Right lobe of liver (tissue), 6 donors: ENCODE data around the gene P2RY11. TPM values are rescaled to one million over a fixed set of nuclear protein-coding genes. Genes with fewer than 3 reads are reported as not detected.

Experiments used
- ATAC-seq, 4 donors: fragments of 200-7000 bp; cut with Tn5 transposase; one replicate each; pipeline ENCODE4 v1.9.1; 2020; ENCODE audit warnings: mild to moderate bottlenecking in 4 of 4, moderate library complexity in 4 of 4
- DNase-seq, 3 donors: peaks; one replicate each; pipeline ENCODE4 v3.0.0-alpha.2; 2020
- H3K27ac ChIP-seq, 3 donors: fragments of 200-600 bp; one replicate each; pipeline ENCODE4 v1.8.0; 2022
- H3K27me3 ChIP-seq, 2 donors: fragments of 200-600 bp; one replicate each; pipeline ENCODE4 v1.8.0; 2022
- H3K36me3 ChIP-seq, 4 donors: fragments of 200-600 bp; sonication (generic) in 1 of 4; one replicate each; pipeline versions ENCODE4 v1.5.1 to v1.8.0; 2017 to 2022; ENCODE audit warnings: control low read depth in 1 of 4
- H3K4me1 ChIP-seq, 4 donors: fragments of 200-600 bp; sonication (generic) in 1 of 4; one replicate each; pipeline versions ENCODE4 v1.5.1 to v1.8.0; 2017 to 2022; ENCODE audit warnings: control low read depth in 1 of 4
- H3K4me3 ChIP-seq, 3 donors: fragments of 200-600 bp; one replicate each; pipeline ENCODE4 v1.8.0; 2022
- H3K9me3 ChIP-seq, 4 donors: fragments of 200-600 bp; sonication (generic) in 1 of 4; one replicate each; pipeline versions ENCODE4 v1.5.1 to v1.8.0; 2017 to 2022; ENCODE audit warnings: control low read depth in 1 of 4
- CTCF ChIP-seq, 4 donors: fragments of 200-600 bp in 3 of 4; fragments of 450-650 bp in 1 of 4; IDR thresholded peaks; one replicate each; pipeline versions ENCODE4 v1.5.1 to v1.8.0; 2016 to 2022; ENCODE audit warnings: antibody characterized with exemption in 4 of 4, mild to moderate bottlenecking in 2 of 4
- POLR2A ChIP-seq: fragments of 450-650 bp; IDR thresholded peaks from one replicate; pipeline ENCODE4 v1.6.1; 2017; ENCODE audit warnings: antibody characterized with exemption, mild to moderate bottlenecking
- WGBS: methylation state at CpG from one replicate; pipeline ENCODE4 v1.1.6; 2018; ENCODE audit warnings: low coverage, low lambda C conversion rate; ENCODE audit not compliant: insufficient coverage; ENCODE audit errors: missing lambda C conversion rate; 5-methylcytosine and 5-hydroxymethylcytosine counted together
- intact Hi-C, 2 donors: fragments of 100-400 bp; cut with DNase I; formaldehyde crosslinking; loops; one replicate each; pipeline versions ENCODE4 v1.11.2 to v1.14.1; 2022
- total RNA-seq, 6 experiments: library from RNA; depleted of rRNA in 2 of 6; stranded (reverse); fragments of >200 nt in 2 of 6; fragmentation: NEBNext Ultra II Directional in 3 of 6; extraction: Animal tissue kit (Norgen Biotek cat#: 25700) in 3 of 6; gene quantifications; one replicate each; pipeline versions ENCODE4 v1.1.0 to v1.2.4, GENCODE V29; 2016 to 2023
- donor health status: DM: no; HTN: yes; CAD: no.
- donor health status: DM: no; HTN: no; CAD: no.
- donor health status: DM: no; HTN: no; CAD: no.
- donor health status: DM: no; HTN: yes; CAD: no.
- donor health status: DM: no; HTN: yes; CAD: no.

Gene P2RY11
- total RNA-seq, 6 experiments from 2014 or later: 2.9 to 6.8 (median 5.0) TPM

GRCh38 chr19:10138879-10139795 is 27.6 kb downstream of the P2RY11 start:
- DNase-seq (no peak), ATAC-seq (no peak)
- H3K4me1 ChIP-seq: no peaks in the 10 kb centered on the region
- no peak overlapping the region for H3K4me3 ChIP-seq
- peaks cover 0 to 85% (median 27%) of the 10 kb centered on the region in 4 donors for H3K36me3 ChIP-seq
- TF ChIP-seq CTCF (IDR thresholded peaks at IDR 0.05) (no peak), POLR2A (no peak)
- WGBS: 93% methylated on average over 6 of the region's 27 CpGs
- H3K27me3 ChIP-seq: no peaks in the 10 kb centered on the region
- H3K27ac ChIP-seq: no peak overlapping the region
- no peaks in the 10 kb centered on the region for H3K9me3 ChIP-seq
- intact Hi-C loops: no loop called here

- H3K4me1 ChIP-seq: no peaks in the 10 kb centered on the region
- ATAC-seq: no peak
- no peak overlapping the region for H3K4me3 ChIP-seq
- TF ChIP-seq POLR2A: no peak
- TF ChIP-seq CTCF (IDR thresholded peaks at IDR 0.05): no peak
- H3K27ac ChIP-seq: no peak overlapping the region
- H3K27me3 ChIP-seq: no peaks in the 10 kb centered on the region
- WGBS: no CpG with 5 or more reads among the region's 23 CpGs
- peaks cover 0 to 88% (median 26%) of the 10 kb centered on the region in 4 donors for H3K36me3 ChIP-seq
- intact Hi-C loops: no loop called here
- no peak for DNase-seq
- no peaks in the 10 kb centered on the region for H3K9me3 ChIP-seq
Observed at GRCh38 chr19:10139952-10140351, 28.5 kb downstream of the P2RY11 start.

- TF ChIP-seq CTCF (IDR thresholded peaks at IDR 0.05): no peak
- no peak for TF ChIP-seq POLR2A
- WGBS: 92% methylated on average over 8 of the region's 13 CpGs
- Histone ChIP-seq H3K4me3 (no peak overlapping the region), H3K27ac (no peak overlapping the region), H3K36me3 (peaks cover 0 to 93% (median 34%) of the 10 kb centered on the region in 4 donors), H3K9me3 (no peaks in the 10 kb centered on the region), H3K27me3 (no peaks in the 10 kb centered on the region), H3K4me1 (no peaks in the 10 kb centered on the region)
- intact Hi-C loops: no loop called here
- ATAC-seq (no peak), DNase-seq (no peak)
Observed at GRCh38 chr19:10141479-10141878, 30.0 kb downstream of the P2RY11 start.

GRCh38 chr19:10141973-10142372 is 30.5 kb downstream of the P2RY11 start:
- TF ChIP-seq CTCF (IDR thresholded peaks at IDR 0.05): no peak
- no peak for TF ChIP-seq POLR2A
- H3K4me3 ChIP-seq: no peak overlapping the region
- no peak for ATAC-seq
- H3K4me1 ChIP-seq: no peaks in the 10 kb centered on the region
- no peak overlapping the region for H3K27ac ChIP-seq
- H3K36me3 ChIP-seq: peaks cover 0 to 93% (median 36%) of the 10 kb centered on the region in 4 donors
- intact Hi-C loops: no loop called here
- no peaks in the 10 kb centered on the region for H3K27me3 ChIP-seq
- 93% methylated on average over 3 of the region's 18 CpGs for WGBS
- DNase-seq: no peak
- no peaks in the 10 kb centered on the region for H3K9me3 ChIP-seq
